GM21619 (cell line): Measurements from ENCODE around the gene MEGF6.
"Not testable (repeated sequence)": the region's sequence is repeated elsewhere in the genome, so short reads cannot be mapped to it uniquely, and the experiment has no call there.

Experiments
- ATAC-seq: cut with Tn5 transposase; IDR thresholded peaks from one replicate; pipeline ENCODE4 v1.9.1; 2021; ENCODE audit not compliant: unreplicated experiment

Gene MEGF6

DNA sequence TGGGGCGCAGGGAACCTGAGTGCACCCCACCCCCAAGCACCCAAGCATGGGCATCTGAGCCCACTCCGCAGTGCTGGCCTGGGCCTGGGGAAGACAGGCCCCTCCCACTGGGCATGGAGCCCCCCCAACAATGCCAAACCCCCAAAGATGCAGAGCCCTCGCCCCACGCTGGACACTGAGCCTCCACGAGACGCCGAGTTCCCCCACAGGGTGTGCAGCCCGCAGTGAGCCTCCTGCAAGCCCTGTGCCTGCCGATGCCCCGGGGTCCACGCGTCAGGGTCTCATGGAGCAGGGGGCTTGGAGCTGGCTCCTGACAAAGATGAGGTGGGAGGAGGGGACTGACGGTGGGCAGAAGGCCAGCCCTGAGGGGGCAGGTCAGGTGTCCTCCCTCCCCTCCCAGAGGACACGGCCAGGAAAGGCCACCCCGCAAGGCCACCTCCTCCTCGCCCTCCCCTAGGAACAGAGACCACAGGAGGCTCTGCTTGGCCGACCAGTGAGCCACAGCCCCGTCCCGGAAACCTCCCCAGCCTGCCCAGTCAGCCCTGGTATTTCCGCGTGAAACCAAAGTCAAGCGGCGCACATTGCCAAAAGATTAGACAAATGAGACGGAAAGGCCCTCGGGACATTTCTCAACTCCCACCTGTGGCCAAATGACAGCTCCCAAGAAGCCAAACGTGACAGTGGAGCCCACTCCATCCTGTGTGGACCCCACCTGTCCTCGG, 33.4 kb downstream of the MEGF6 start:
- ATAC-seq, result no peak

DNA sequence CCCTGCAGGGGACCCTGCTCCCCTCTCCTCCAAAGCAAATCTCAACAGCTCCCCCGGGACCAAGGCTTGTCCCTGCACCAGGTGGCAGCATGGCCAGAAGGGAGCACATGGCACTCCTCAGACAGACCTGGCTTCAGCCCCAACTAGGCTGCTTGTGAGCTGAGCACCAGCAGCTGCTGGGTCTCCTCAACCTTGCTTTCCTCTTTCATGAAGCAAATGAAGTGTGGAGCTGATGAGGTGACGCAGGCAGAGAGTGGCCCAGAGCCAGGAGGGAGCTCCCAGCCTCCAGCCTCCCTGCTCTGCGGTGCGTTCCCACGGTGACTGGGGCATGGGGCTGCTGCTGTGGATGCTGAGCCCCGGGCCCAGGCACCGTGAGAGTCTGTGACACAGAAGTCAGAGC, 34.0 kb downstream of the MEGF6 start:
- ATAC-seq, result no peak

- ATAC-seq, result no peak
Observed at GRCh38 chr1:3575993-3576392, 35.3 kb downstream of the MEGF6 start.

DNA sequence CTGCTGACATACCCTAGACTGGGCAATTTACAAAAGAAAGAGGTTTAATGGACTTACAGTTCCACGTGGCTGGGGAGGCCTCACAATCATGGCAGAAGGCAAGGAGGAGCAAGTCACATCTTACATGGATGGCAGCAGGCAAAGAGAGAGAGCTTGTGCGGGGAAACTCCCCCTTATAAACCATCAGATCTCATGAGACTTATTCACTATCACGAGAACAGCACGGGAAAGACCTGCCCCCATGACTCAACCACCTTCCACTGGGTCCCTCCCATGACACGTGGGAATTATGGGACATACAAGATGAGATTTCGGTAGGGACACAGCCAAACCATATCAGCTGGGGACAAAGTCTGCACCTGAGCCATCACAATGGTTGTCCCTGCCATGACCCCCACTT, 35.8 kb downstream of the MEGF6 start:
- ATAC-seq, result not testable (repeated sequence)

DNA sequence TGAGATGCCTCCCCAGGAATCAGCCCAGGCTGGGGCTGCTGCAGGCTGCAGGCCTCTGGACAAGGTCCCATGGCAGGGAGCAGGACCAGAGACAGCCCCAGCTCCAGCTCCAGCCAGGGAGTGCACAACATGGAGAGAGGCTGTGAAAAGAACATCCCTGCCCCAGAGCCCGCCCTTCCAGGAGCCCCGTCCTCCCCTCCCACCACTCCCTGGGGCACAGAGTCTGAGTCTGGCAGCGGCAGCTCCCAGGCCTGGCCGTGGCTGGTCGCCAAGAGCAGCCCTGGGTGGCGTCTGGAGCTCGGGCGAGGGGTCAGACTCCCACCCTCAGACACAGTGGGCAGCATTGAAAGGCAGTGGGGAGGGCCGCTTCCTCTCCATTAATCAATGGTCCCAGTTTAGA, 37.8 kb downstream of the MEGF6 start:
- ATAC-seq, result no peak

GRCh38 chr1:3572638-3573037, 38.7 kb downstream of the MEGF6 start:
- ATAC-seq, result not testable (repeated sequence)

DNA sequence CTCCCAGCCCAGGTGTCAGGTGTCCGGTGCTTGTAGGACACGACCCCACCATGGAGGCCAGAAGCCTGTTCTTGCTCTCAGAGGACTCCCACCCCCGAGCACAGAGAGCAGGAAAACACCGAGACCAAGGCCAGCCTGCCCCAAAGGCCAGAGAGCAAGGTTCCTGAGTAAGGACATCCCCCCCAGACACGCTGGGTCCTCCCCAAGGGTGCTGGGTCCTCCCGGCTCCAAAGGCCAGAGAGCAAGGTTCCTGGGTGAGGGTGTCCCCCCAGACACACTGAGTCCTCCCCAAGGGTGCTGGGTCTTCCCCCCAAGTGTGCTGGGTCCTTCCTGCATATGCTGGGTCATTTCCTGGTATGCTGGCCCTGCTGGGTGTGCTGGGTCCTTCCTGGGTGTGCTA, 40.0 kb downstream of the MEGF6 start:
- ATAC-seq, result no peak

DNA sequence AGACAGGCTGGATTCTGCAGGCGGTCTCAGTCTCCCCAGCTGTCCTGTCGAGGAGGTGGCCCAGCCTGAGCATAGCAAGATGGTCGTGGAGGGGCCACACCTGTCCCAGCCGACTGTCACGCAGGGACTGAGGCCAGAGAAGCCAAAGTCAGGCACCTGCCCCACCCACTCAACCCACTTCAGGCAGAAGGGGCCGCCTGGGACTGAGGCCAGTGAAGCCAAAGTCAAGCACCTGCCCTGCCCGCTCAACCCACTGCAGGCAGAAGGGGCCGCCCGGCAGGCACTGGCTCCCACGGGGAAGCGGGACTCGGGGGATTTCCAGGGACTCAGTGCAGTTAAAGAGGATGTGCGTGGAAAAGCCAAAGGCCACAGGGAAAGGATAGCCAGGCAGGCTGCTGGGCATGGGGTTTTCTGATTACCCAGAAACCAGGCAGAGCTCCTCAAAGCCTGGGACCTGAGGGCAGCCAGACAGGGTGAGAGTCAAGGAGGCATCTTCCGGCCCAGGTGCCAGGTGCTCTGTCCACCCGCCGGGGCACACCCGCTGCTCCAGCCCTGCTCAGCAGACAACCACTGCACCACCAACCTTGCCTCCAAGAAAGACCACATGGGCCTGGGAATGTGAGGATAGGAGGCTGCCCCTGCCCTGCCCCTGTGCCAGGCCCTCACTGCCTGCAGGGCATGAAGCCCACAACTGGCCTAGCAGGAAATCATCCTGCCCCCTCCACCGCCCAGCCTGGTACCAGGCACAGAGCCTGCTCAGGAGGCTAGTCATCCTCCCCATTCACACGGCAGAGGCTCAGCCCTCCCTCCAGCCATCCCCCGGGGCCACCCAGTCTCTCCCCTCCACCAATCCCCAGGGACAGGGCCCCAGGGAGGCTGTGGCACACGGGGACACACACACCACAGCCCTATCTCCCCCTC, 41.0 kb downstream of the MEGF6 start:
- ATAC-seq, result no peak

- ATAC-seq, result no peak
Observed at GRCh38 chr1:3569436-3569835, 41.9 kb downstream of the MEGF6 start.

- ATAC-seq, result no peak
Observed at GRCh38 chr1:3568815-3569435, 42.4 kb downstream of the MEGF6 start.

GRCh38 chr1:3566951-3567804, 44.1 kb downstream of the MEGF6 start:
- ATAC-seq, result no peak

DNA sequence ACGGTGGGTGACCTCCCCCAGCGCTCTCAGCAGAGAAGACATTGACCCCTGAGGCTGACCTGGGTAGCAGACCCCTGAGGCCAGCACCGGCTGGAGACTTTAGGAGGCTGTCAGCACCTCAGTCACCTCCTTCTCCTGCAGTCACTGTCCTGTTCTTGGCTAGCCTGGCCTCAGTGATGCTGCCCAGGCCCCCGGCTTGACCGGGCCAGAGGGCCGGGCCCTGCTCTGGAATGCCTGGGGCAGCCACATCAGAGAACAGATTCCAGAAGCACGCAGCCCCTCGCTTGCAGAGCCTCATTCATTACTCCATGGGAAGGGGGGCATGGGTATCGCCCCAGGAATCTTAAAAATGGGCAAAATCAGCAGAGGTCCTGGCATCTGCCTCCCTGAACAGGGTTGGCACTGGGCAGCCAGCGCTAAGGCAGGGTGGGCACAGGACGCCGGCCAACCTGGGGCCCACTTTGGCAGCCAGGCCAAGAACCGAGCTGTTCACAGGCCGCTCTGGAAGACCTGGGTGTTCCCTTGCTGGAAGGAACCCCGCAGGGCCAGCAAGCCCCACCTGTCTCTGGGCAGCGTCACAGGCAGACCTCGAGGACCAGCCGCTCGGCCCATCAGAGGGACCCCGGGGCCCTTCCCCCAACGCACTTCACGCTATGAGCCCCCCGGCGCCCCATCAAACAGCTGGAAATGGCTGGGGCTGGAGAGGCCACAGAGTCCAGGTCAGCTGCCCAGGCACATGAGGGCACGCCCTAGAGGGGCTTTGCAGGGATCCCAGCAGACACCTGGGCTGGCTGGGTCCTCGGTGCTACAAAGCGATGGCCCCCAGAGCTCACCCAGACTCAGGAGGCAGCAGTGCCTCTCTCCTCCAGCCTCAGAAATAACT, 45.1 kb downstream of the MEGF6 start:
- no peak for ATAC-seq

GRCh38 chr1:3564921-3565831, 46.1 kb downstream of the MEGF6 start:
- ATAC-seq, result no peak

GRCh38 chr1:3563610-3564009, 47.7 kb downstream of the MEGF6 start:
- ATAC-seq, result no peak

GRCh38 chr1:3563125-3563524, 48.2 kb downstream of the MEGF6 start:
- no peak for ATAC-seq

DNA sequence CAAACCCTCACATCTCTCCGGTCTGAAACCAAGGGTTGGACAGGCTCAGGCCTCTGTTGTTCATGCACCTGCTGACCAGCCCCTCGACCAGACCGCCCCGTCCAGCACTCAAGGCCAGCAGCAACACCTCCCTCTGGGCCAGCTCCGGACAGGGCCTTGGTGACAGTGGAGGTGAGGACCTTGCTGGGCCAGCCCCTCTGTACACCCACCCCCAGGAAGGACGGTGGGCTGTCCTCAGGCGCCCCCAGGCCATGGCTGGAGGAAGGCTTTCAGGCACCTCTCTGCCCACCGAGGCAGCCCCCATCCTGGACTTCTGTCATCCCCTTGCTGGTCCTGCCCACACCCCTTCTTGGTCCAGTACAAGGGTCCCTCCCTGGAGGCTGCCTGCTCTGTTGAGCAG, 48.6 kb downstream of the MEGF6 start:
- no peak for ATAC-seq

DNA sequence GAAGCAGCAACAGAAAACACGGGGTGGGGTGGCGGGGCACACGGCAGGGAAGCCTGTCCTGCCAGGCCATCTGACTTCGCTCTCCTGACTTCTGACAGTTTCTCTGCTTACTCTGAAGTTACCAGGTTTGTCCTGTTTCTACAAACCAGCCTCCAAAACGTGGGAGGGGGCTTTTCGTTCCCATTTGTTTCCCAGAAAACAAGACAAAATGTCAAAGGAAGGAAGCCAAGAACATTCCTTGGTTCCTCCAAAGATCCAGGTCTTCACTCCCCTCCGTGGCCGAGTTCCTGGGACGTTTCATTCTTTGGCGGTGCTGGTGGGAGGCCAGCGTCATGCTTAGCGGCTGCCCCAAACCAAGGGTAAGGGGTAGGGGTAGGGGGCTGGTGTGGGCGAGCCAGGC, 49.6 kb downstream of the MEGF6 start:
- ATAC-seq, result no peak

- no peak for ATAC-seq
Observed at GRCh38 chr1:3560981-3561380, 50.3 kb downstream of the MEGF6 start.
